ENCODE data around the gene HABP2. TPM values are rescaled to one million over a fixed set of nuclear protein-coding genes. Genes with fewer than 3 reads are reported as not detected.

HABP2 gene
- total RNA-seq, 1 donor from 2014 or later, result not detected

- intact Hi-C loops (cut with micrococcal nuclease), result loop anchor here (1.0 to 5.0 kb wide), 2 partner anchors 841 to 1091 kb away; no protein-coding TSS in a partner anchor
- peak; percentile 77 for ATAC-seq (ENCODE audit: low read depth)
- TF ChIP-seq, protein P1, sequence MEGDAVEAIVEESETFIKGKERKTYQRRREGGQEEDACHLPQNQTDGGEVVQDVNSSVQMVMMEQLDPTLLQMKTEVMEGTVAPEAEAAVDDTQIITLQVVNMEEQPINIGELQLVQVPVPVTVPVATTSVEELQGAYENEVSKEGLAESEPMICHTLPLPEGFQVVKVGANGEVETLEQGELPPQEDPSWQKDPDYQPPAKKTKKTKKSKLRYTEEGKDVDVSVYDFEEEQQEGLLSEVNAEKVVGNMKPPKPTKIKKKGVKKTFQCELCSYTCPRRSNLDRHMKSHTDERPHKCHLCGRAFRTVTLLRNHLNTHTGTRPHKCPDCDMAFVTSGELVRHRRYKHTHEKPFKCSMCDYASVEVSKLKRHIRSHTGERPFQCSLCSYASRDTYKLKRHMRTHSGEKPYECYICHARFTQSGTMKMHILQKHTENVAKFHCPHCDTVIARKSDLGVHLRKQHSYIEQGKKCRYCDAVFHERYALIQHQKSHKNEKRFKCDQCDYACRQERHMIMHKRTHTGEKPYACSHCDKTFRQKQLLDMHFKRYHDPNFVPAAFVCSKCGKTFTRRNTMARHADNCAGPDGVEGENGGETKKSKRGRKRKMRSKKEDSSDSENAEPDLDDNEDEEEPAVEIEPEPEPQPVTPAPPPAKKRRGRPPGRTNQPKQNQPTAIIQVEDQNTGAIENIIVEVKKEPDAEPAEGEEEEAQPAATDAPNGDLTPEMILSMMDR (IDR thresholded peaks at IDR 0.05), result peak; percentile 56
- ChIA-PET CTCF (interaction anchor here (0.6 to 1.2 kb wide), 4 partner anchors 10 to 525 kb away, joined by 3 to 5 read pairs (median 3); no protein-coding TSS in a partner anchor), POLR2A (no interaction called here)
- no peak overlapping the region for H3K27ac Mint-ChIP-seq
- peaks cover 5% of the 10 kb centered on the region for H3K27me3 Mint-ChIP-seq
- H3K4me3 Mint-ChIP-seq, result peak overlapping the region; percentile 70
- no peaks in the 10 kb centered on the region for H3K36me3 Mint-ChIP-seq (ENCODE audit: low read depth)
- DNase-seq, result peak; percentile 50
- H3K9me3 Mint-ChIP-seq, result no peaks in the 10 kb centered on the region
- peaks cover 5% of the 10 kb centered on the region for H3K4me1 Mint-ChIP-seq
Observed at GRCh38 chr10:113563306-113564088, 10.6 kb downstream of the HABP2 start.

- H3K4me1 Mint-ChIP-seq, result peaks cover 5% of the 10 kb centered on the region
- ChIA-PET CTCF (interaction anchor here (1.0 kb wide), 1 partner anchor 45 kb away, joined by 3 read pairs; no protein-coding TSS in a partner anchor), POLR2A (no interaction called here)
- H3K27ac Mint-ChIP-seq, result no peak overlapping the region
- TF ChIP-seq, protein P1 (IDR thresholded peaks at IDR 0.05), result no peak
- DNase-seq (no peak), ATAC-seq (ENCODE audit: low read depth) (no peak)
- no peaks in the 10 kb centered on the region for H3K9me3 Mint-ChIP-seq
- no peaks in the 10 kb centered on the region for H3K36me3 Mint-ChIP-seq (ENCODE audit: low read depth)
- H3K27me3 Mint-ChIP-seq, result no peaks in the 10 kb centered on the region
- intact Hi-C loops (cut with micrococcal nuclease), result no loop called here
- H3K4me3 Mint-ChIP-seq, result no peak overlapping the region
Observed at GRCh38 chr10:113565364-113565763, 12.5 kb downstream of the HABP2 start.

- Mint-ChIP-seq H3K27ac (no peak overlapping the region), H3K27me3 (no peaks in the 10 kb centered on the region), H3K4me3 (no peak overlapping the region), H3K9me3 (no peaks in the 10 kb centered on the region), H3K36me3 (ENCODE audit: low read depth) (no peaks in the 10 kb centered on the region), H3K4me1 (peaks cover 5% of the 10 kb centered on the region)
- TF ChIP-seq, protein P1 (IDR thresholded peaks at IDR 0.05), result no peak
- ChIA-PET CTCF (no interaction called here), POLR2A (no interaction called here)
- intact Hi-C loops (cut with micrococcal nuclease), result no loop called here
- ATAC-seq (ENCODE audit: low read depth) (no peak), DNase-seq (no peak)
Observed at GRCh38 chr10:113566888-113567287, 14.0 kb downstream of the HABP2 start.

DNA sequence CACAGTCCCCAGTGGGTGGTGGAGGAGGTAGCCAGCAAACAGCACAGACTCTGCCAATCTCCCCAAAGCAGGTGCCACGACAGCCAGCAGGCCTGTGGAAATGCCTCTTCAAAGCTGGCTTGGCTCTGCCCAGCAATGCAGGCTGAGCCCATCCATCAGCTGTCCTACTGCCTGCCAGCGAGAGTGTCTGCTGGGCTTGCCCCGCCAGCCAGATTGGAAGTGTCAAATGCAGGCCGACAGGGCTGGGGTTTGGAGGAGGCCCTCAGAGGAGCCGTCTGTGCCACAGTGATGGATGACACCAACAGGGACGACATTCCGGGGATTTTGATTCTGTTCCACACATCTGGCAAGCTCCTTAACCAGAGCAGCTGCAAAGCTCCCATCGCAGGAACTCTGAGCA lies 16.7 kb downstream of the HABP2 start:
- Mint-ChIP-seq H3K4me3 (no peak overlapping the region), H3K36me3 (ENCODE audit: low read depth) (no peaks in the 10 kb centered on the region), H3K9me3 (no peaks in the 10 kb centered on the region), H3K4me1 (no peaks in the 10 kb centered on the region), H3K27ac (no peak overlapping the region), H3K27me3 (no peaks in the 10 kb centered on the region)
- intact Hi-C loops (cut with micrococcal nuclease), result no loop called here
- CTCF ChIA-PET, result no interaction called here
- TF ChIP-seq, protein P1 (IDR thresholded peaks at IDR 0.05), result no peak
- POLR2A ChIA-PET, result no interaction called here
- no peak for DNase-seq
- no peak for ATAC-seq (ENCODE audit: low read depth)

DNA sequence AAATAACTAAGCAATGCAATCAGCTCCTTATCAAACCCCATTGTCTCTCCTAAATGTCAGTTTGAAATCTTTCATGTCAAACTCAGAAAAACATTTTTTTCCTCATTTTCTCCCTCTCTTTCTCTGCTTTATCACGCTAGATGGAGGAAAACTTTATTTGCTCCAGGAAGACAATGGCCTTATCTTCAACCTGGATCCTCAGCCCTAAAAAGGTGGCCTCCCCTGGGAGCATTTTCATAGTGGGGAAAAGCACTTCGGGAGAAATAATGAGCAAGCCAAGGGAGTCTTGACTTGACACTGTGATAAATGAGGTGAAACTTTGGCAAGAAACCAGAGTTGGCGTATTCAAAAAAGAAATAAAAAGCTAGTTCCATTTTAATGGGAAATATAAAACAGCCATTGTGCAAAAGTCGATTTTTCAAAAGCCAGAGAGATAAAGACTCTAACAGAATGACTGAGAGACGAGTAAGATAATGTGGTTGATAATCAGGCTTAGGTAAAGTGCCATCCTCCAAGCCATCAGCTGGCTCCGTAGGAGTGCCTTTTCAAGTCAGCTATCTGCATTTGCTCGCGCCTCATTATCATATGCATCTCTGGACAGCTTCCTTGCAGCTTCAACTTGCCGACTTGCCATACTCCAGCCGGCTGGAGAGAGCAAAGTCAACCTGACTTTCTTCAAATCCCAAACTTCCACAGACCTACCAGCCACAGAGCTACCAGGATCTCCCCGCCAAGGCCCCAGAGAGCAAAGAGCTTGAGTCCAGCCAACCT lies 19.9 kb downstream of the HABP2 start:
- no peak overlapping the region for H3K4me3 Mint-ChIP-seq
- intact Hi-C loops (cut with micrococcal nuclease), result no loop called here
- TF ChIP-seq, protein P1 (IDR thresholded peaks at IDR 0.05), result no peak

More for the DNA sequence above, 19.9 kb downstream of the HABP2 start:
- Mint-ChIP-seq H3K27ac (no peak overlapping the region), H3K36me3 (ENCODE audit: low read depth) (no peaks in the 10 kb centered on the region), H3K9me3 (no peaks in the 10 kb centered on the region), H3K27me3 (peaks cover 2% of the 10 kb centered on the region), H3K4me1 (no peaks in the 10 kb centered on the region)
- ATAC-seq (ENCODE audit: low read depth) (no peak), DNase-seq (no peak)
- POLR2A ChIA-PET, result no interaction called here
- CTCF ChIA-PET, result interaction anchor here (1.3 kb wide), 1 partner anchor 9 kb away, joined by 5 read pairs; no protein-coding TSS in a partner anchor
